Brain pericyte (primary cell): ENCODE measurements around the gene CDC42BPB.

Experiments
- DNase-seq: peaks from one replicate; pipeline ENCODE4 v3.0.0-alpha.2; 2012; ENCODE audit warnings: low read depth, low spot score

Gene CDC42BPB

GRCh38 chr14:102915292-102916110 lies 141.8 kb downstream of the CDC42BPB start:
- DNase-seq = no peak

GRCh38 chr14:102914474-102915291 lies 142.7 kb downstream of the CDC42BPB start:
- DNase-seq = no peak

- no peak for DNase-seq
Measured at GRCh38 chr14:102913341-102914211, 143.8 kb downstream of the CDC42BPB start.

- DNase-seq = no peak
Measured at GRCh38 chr14:102911991-102912761, 145.2 kb downstream of the CDC42BPB start.

- no peak for DNase-seq
Measured at GRCh38 chr14:102911541-102911951, 145.8 kb downstream of the CDC42BPB start.

GRCh38 chr14:102910442-102910841 lies 146.9 kb downstream of the CDC42BPB start:
- no peak for DNase-seq

- DNase-seq = no peak
Measured at GRCh38 chr14:102909911-102910310, 147.4 kb downstream of the CDC42BPB start.

- no peak for DNase-seq
Measured at GRCh38 chr14:102909462-102909861, 147.9 kb downstream of the CDC42BPB start.

- no peak for DNase-seq
Measured at GRCh38 chr14:102908766-102909455, 148.4 kb downstream of the CDC42BPB start.

- DNase-seq = no peak
Measured at GRCh38 chr14:102907980-102908730, 149.2 kb downstream of the CDC42BPB start.

- no peak for DNase-seq
Measured at GRCh38 chr14:102907303-102907844, 150.0 kb downstream of the CDC42BPB start.

- DNase-seq = no peak
Measured at GRCh38 chr14:102906616-102907302, 150.6 kb downstream of the CDC42BPB start.

- no peak for DNase-seq
Measured at GRCh38 chr14:102905116-102906108, 151.9 kb downstream of the CDC42BPB start.

- no peak for DNase-seq
Measured at GRCh38 chr14:102903889-102904512, 153.3 kb downstream of the CDC42BPB start.

- no peak for DNase-seq
Measured at GRCh38 chr14:102903248-102903888, 154.0 kb downstream of the CDC42BPB start.

- no peak for DNase-seq
Measured at GRCh38 chr14:102902523-102903247, 154.7 kb downstream of the CDC42BPB start.
